Measurements from ENCODE around the gene SYNGR2.
"Not testable (repeated sequence)": the region's sequence is repeated elsewhere in the genome, so short reads cannot be mapped to it uniquely, and the experiment has no call there.

The SYNGR2 gene

DNA sequence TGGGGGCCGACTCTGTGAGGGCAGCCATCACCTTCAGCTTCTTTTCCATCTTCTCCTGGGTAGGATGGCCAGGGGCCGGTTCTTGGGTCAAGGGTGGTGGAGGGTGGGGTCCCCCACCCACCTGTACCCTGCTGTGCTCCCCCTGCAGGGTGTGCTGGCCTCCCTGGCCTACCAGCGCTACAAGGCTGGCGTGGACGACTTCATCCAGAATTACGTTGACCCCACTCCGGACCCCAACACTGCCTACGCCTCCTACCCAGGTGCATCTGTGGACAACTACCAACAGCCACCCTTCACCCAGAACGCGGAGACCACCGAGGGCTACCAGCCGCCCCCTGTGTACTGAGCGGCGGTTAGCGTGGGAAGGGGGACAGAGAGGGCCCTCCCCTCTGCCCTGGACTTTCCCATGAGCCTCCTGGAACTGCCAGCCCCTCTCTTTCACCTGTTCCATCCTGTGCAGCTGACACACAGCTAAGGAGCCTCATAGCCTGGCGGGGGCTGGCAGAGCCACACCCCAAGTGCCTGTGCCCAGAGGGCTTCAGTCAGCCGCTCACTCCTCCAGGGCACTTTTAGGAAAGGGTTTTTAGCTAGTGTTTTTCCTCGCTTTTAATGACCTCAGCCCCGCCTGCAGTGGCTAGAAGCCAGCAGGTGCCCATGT is 3.3 kb downstream of the SYNGR2 start:
- not testable (repeated sequence) for DNase-seq (ENCODE audit: low spot score)

- DNase-seq (ENCODE audit: low spot score), result no peak
These were observed 4.1 kb downstream of the SYNGR2 start for GRCh38 chr17:78172249-78173051.

DNA sequence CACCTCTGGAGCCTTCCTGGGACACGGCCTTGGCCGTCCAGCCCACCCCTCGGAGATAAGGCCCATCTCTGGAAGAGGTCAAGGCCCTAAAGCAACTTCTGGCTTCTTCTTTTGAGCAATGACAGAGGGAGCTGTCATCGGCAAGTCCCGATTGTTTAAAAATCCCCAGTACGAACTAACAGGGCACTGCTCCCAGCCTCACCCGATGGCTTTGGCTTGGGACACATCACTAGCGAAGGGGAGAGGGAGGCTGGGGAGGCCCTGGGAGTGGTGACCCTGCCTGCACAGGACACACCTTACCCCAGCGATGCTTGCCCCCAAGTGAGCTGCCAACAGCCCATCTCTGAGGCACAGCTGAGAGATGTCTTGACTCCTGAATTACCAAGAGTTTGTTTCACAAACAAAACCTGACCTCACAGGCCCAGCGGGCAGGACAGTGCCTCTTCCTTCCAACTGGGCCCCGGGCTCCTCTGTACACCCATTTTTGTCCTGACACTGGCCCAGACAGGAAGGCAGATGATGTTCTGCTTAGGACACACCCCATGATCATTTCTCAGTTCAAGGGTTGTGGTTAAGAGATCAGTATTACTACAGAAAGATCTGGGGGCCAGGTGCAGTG is 4.8 kb downstream of the SYNGR2 start:
- DNase-seq (ENCODE audit: low spot score), result no peak

GRCh38 chr17:78174346-78174869 is 6.0 kb downstream of the SYNGR2 start:
- no peak for DNase-seq (ENCODE audit: low spot score)

GRCh38 chr17:78174870-78175642 is 6.7 kb downstream of the SYNGR2 start:
- DNase-seq (ENCODE audit: low spot score), result no peak

DNA sequence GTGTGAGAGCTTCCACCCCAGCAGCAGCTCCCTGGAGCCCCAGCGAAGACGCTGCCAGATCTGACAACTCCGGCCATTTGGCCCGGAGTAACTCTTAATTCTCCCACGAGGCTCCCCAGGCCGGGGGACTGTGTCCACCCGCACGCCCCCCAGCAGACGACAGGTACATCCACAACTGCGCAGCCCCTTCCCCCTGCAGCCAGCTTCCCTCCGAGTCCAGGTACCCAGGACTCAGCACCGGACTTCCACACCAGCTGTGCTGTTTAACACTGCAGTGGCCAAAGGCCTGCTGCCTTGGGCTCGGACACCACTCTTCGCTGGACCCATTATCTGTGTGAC is 7.2 kb downstream of the SYNGR2 start:
- DNase-seq (ENCODE audit: low spot score), result no peak

DNA sequence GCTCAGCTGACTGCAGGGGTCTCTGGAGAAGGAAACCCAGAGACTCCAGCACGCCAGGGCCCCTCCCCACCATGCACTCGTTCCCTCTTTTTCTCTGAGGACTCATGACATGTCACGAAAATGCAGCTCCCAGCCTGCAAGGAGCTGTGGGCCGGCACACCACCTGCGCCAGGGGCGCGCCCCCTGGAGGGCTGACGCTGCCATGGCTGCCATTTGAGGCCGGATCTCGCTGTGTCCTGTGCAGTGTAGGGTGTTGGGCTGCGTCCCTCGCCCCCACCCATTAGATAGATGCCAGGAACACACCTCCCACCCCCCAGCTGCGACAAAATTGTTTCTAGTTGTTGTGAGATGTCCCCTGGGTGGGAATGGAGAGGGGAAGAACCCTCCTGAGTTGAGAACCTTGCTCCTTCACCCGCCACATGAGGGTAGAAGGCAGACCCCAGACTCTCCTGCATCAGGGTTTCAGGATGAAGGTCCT is 8.2 kb downstream of the SYNGR2 start:
- DNase-seq (ENCODE audit: low spot score), result peak; percentile 65

- DNase-seq (ENCODE audit: low spot score), result no peak
These were observed 11.0 kb downstream of the SYNGR2 start for GRCh38 chr17:78179372-78179771.

DNA sequence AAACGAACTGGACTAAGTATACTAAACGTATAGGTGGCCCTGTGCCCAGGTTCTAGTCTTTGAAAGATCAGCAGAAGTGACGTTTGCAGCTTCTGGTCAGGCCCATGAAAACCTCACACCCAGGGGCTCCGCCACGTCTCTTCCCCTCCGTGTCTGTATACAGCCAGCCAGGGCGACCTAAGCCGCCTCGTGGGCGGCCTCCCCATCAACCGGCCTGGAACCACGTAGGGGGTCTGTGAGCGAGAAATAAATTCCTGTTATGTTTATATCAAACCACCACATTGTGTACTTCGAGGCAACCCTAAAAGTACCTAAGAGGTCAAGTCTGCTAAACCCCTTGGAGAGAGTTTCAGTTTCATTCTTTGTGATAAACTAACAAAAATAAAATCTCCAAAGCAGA is 11.7 kb downstream of the SYNGR2 start:
- DNase-seq (ENCODE audit: low spot score), result no peak

DNA sequence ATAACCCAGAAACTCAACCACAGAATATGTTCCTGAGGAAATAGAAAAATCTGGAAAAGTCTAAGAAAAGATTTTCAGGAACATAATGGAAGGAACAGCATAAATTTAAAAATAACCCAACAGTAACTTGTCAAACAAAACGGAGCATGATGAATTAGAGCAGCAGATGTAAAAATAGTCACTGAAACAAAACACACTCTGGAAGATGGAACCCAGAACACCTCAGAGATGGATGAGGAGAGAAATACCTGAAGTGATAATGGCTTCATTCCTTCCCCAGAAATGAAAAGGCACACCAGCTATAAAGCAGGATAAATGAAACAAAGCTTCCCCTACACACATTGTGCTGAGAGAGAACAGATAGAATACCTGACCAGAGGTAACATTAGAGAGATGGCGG is 12.1 kb downstream of the SYNGR2 start:
- DNase-seq (ENCODE audit: low spot score), result no peak

DNA sequence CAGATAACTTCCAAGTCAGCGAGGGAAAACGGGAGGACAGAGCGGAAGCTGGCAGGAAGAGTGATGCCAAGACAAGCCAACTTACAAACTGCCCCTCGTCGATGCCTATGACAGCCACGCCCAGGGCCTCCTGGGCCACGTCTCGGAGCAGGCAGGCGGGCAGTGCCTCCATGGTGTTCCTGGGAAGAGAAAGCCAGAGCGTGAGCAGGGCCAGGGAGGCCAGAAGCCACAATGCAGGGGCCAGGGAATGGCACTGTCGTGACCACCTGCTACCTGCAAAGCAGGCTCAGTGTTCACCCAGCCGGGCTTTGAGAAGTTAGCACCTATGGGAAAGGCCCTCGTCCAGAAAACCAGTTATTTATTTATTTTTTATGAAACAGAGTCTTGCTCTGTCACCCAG is 14.1 kb downstream of the SYNGR2 start:
- no peak for DNase-seq (ENCODE audit: low spot score)

DNA sequence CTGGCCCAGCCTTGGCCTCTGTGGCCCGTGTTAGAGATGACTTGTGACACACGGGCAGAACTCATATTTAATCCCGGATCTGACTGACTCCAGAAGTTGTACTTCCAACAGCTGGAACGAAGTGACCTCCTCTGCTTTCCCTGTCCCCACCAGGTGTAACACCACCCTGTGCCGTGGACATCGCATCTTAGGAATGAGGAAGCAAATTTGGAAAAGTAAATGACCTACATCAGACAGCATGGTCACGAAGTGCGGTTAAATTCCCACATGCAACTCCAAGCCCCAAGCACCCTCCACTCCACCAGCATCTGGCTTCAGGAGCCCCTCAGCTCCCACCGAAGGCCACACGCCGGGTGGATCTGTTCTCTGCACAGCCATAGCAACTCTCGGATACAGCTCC is 15.5 kb downstream of the SYNGR2 start:
- DNase-seq (ENCODE audit: low spot score), result no peak

GRCh38 chr17:78184351-78184750 is 16.0 kb downstream of the SYNGR2 start:
- DNase-seq (ENCODE audit: low spot score), result no peak

- DNase-seq (ENCODE audit: low spot score), result no peak
These were observed 16.5 kb downstream of the SYNGR2 start for GRCh38 chr17:78184868-78185267.

DNA sequence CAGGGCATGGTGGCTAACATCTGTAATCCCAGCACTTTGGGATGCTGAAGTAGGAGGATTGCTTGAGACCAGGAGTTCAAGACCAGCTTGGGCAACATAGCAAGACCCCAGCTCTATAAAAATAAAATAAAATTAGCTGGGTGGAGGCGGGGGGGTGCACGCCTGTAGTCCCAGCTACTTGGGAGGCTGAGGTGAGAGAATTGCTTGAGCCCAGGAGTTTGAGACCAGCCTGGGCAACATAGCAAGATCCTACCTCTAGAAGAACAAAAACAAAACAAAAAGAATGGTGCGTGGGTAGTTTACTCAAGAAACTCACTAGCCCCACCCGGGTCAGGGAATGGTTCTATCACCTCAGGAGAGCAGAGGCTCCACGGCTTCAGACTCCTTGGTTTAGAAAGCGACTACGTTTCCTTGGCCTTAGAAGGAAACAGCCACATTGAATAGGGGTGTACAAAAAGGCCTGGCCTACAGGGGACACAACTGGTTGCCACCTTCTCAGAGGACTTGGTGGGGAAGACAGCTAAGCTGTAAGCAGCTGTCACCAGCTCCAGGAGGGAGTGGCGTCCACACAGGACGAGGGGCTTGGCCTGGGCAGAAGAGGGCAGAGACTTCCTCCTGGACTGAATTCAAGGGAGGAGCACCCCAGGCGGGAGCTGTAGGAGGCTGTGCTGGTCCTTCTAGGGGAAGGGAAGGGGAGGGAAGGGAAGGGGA is 17.8 kb downstream of the SYNGR2 start:
- no peak for DNase-seq (ENCODE audit: low spot score)

DNA sequence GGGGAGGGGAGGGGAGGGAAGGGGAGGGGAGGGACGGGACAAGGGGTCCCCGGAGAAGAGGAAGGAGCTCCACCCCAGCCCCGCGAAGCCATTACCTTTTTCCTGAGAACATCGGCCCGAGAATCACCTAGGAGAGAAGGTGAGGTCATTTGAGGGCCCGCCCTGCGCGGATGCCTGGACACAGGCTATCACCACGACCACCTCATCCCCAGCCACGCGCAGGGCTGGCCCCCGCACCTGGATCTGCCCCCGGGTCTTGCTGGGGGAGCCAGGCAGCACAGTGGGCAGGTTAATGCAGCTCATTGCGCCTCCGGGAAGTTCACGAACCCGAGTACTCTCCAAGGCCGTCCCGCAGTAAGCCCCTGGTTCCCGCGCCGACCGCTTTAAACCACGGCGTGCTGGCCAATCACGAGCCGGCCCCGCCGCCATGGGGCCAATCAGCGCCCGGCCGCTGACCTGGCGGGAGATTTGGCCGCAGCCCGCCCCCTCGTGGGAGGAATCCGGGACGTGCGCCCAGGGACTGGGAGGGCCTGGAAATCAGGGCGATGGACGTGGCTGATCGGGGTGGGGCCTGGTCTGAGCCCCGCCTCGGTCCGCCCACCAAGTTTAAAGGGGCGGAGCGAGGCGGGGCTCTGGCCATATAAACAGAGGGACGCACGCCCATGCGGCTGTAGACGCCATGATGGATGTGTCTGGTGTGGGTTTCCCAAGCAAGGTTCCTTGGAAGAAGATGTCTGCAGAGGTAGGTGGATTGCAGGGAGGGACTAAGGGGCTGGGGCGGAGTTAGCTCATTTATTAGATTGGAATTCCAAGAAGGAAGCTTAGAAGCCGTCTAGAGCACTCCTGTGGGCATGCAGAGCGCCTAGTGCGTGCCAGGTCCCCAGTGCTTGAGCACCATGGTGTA is 18.6 kb downstream of the SYNGR2 start, which contains the start of the genes AFMID and TK1:
Gene AFMID (plus strand): TSS at position 671 of the 904 bp plus-strand sequence. CDS start 9 bp downstream, at position 680.
Gene TK1 (minus strand): TSS at position 361 of the 904 bp plus-strand sequence. CDS start 58 bp downstream, at position 303.
- DNase-seq (ENCODE audit: low spot score), result peak; percentile 98

GRCh38 chr17:78196716-78197115 is 28.3 kb downstream of the SYNGR2 start:
- no peak for DNase-seq (ENCODE audit: low spot score)

DNA sequence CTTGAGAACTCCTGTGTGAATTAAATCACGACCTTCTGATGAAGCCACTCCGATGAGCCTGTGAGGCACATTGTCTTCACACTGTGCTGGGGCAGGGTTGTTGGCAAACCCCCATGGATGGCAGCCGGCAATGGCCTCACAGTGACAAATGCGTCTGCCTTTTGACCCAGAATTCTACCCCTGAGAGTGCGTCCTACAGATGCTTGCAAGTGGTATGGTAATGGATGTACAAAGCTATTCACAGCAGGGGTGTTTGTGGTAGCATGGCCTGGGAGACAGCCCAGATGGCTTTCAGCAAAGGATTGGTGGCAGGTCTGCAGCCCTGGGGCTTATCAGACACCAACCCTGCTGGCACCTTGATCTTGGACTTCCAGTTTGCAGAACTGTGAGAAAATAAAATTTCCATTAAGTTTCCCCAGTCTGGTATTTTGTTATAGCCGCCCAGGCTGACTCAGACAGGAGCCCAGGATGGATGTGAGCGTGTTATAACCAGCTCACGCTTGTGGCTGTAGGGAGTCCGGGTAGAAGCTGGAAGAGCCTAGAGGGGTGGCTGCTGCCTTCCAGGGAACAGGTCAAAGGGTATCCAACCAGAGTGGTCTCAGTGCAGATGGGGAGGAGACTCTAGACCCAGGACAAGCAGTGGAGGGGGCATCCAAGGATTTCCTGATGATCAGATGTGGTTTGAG is 28.9 kb downstream of the SYNGR2 start:
- DNase-seq (ENCODE audit: low spot score), result no peak

DNA sequence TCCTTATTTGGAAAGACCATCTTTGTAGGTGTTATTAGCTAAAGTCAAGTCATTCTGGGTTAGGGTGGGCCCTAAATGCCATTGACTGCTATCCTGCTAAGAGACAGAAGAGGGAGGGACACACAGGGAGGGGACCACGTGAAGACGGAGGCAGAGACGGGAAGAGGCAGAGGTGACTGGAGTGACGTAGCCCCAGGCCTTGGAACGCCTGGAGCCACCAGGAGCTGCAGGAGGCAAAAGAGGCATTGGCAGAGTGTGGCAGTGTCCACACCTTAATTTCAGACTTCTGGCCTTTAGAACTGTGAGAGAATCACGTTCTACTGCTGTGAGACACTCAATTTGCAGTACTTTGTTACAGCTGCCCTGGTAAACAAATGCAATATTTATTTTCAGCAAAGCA is 32.1 kb downstream of the SYNGR2 start:
- DNase-seq (ENCODE audit: low spot score), result no peak

DNA sequence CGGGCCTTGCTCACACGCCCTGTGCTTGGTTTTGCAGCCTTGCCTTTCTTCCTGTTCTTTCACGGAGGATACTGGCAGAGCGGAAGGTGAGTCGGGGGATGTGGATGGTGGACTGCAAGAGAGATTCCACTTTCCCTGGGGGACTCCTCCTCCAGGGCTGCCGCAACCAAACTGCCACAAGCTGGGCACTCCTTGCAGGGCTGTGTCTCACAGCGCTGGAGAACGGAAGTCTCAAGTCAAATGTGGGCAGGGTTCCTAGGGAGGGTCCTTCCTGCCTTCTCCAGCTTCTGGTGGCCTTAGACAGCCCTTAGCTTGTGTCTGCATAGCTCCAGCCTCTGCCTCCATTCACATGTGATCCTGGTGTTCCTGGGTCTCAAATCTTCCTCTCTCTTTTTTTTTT is 34.3 kb downstream of the SYNGR2 start:
- DNase-seq (ENCODE audit: low spot score), result no peak
